Bone marrow (tissue), 2 donors: Measurements from ENCODE around the gene SPRED3.
A peak's percentile ranks its signal among the peaks of the same experiment; 100 is the strongest.
"Not testable (repeated sequence)": the region's sequence is repeated elsewhere in the genome, so short reads cannot be mapped to it uniquely, and the experiment has no call there.

Experiments used
- DNase-seq, 2 donors: peaks; one replicate each; lab custom pipeline; 2025; lab: John Stamatoyannopoulos, UW

The SPRED3 gene

GRCh38 chr19:38391911-38392464 is 3.5 kb downstream of the SPRED3 start:
- DNase-seq, result no peak

GRCh38 chr19:38392707-38393308 is 4.3 kb downstream of the SPRED3 start:
- no peak for DNase-seq

GRCh38 chr19:38394488-38394887 is 6.0 kb downstream of the SPRED3 start:
- no peak for DNase-seq

GRCh38 chr19:38395381-38396114 is 7.1 kb downstream of the SPRED3 start:
- DNase-seq, result no peak

- DNase-seq, result no peak
These were observed 10.6 kb downstream of the SPRED3 start for GRCh38 chr19:38399081-38399480.

GRCh38 chr19:38399537-38399936 is 11.0 kb downstream of the SPRED3 start:
- DNase-seq, result no peak

GRCh38 chr19:38400361-38400760 is 11.9 kb downstream of the SPRED3 start:
- DNase-seq, result no peak

- DNase-seq, result no peak
These were observed 12.7 kb downstream of the SPRED3 start for GRCh38 chr19:38401148-38401547.

GRCh38 chr19:38402623-38402966 is 14.1 kb downstream of the SPRED3 start:
- DNase-seq, result no peak

GRCh38 chr19:38402967-38403674 is 14.6 kb downstream of the SPRED3 start, which contains the start of gene FAM98C:
Gene FAM98C, plus strand, starts transcription at chr19:38403093. Its CDS starts 61 bp downstream, at chr19:38403154.
- peak; percentile 92 to 94 for DNase-seq

- DNase-seq, result no peak
These were observed 16.4 kb downstream of the SPRED3 start for GRCh38 chr19:38404858-38405257.

GRCh38 chr19:38405276-38405675 is 16.8 kb downstream of the SPRED3 start:
- DNase-seq, result no peak

- DNase-seq, result no peak
These were observed 21.2 kb downstream of the SPRED3 start for GRCh38 chr19:38409631-38410133.

GRCh38 chr19:38410407-38410806 is 21.9 kb downstream of the SPRED3 start:
- DNase-seq, result not testable (repeated sequence)

- no peak for DNase-seq
These were observed 22.7 kb downstream of the SPRED3 start for GRCh38 chr19:38411041-38411712.

GRCh38 chr19:38411898-38412297 is 23.4 kb downstream of the SPRED3 start:
- not testable (repeated sequence) for DNase-seq

GRCh38 chr19:38412491-38412890 is 24.0 kb downstream of the SPRED3 start:
- no peak for DNase-seq

GRCh38 chr19:38412961-38413360 is 24.5 kb downstream of the SPRED3 start:
- DNase-seq, result no peak

GRCh38 chr19:38413416-38413815 is 24.9 kb downstream of the SPRED3 start:
- no peak for DNase-seq

GRCh38 chr19:38417146-38417543 is 28.6 kb downstream of the SPRED3 start:
- no peak for DNase-seq

GRCh38 chr19:38417544-38418506 is 29.3 kb downstream of the SPRED3 start:
- peak; percentile 32 to 67 for DNase-seq
